Thyroid gland (tissue), 4 donors: Measurements from ENCODE around the gene MAGI2. TPM values are rescaled to one million over a fixed set of nuclear protein-coding genes. Genes with fewer than 3 reads are reported as not detected.

Experiments
- DNase-seq, 2 donors: peaks; one replicate each; pipeline ENCODE4 v3.0.0-alpha.2; 2019
- H3K27ac ChIP-seq, 3 donors: fragments of 200-600 bp; sonication (generic); 1 replicate in 2 of 3; 2 replicates in 1 of 3; pipeline ENCODE4 v1.5.1; 2016 to 2019; ENCODE audit warnings: mild to moderate bottlenecking in 1 of 3, moderate library complexity in 1 of 3
- H3K27me3 ChIP-seq: fragments of 200-600 bp; sonication (generic); one replicate; pipeline ENCODE4 v1.5.1; 2019
- H3K36me3 ChIP-seq, 2 donors: fragments of 200-600 bp; sonication (generic); one replicate each; pipeline ENCODE4 v1.5.1; 2016 to 2019
- H3K4me1 ChIP-seq, 2 donors: fragments of 200-600 bp; sonication (generic); one replicate each; pipeline ENCODE4 v1.5.1; 2017 to 2019
- H3K4me3 ChIP-seq, 3 donors: fragments of 200-600 bp; sonication (generic); replicated peaks in 1 of 3; 1 replicate in 2 of 3; 2 replicates in 1 of 3; pipeline ENCODE4 v1.5.1; 2016; ENCODE audit warnings: mild to moderate bottlenecking in 1 of 3
- H3K9me3 ChIP-seq: fragments of 200-600 bp; sonication (generic); one replicate; pipeline ENCODE4 v1.5.1; 2017
- POLR2A ChIP-seq, 2 donors: fragments of 450-650 bp; IDR thresholded peaks; one replicate each; pipeline ENCODE4 v1.6.1; 2017; ENCODE audit warnings: antibody characterized with exemption in 2 of 2, mild to moderate bottlenecking in 2 of 2, moderate library complexity in 1 of 2
- WGBS, 2 donors: methylation state at CpG; one replicate each; pipeline ENCODE4 v1.1.5; 2017; 5-methylcytosine and 5-hydroxymethylcytosine counted together
- intact Hi-C: fragments of 100-400 bp; cut with DNase I; formaldehyde crosslinking; loops from one replicate; pipeline ENCODE4 v1.15.1; 2023
- total RNA-seq, 4 donors: library from RNA; depleted of rRNA; stranded (reverse); fragments of >200 nt; gene quantifications; one replicate each; pipeline ENCODE4 v1.2.3, GENCODE V29; 2016
- TF ChIP-seq, protein P1 (sequence below), 6 experiments: fragments of 200-600 bp in 3 of 6; fragments of 450-650 bp in 3 of 6; sonication (generic) in 3 of 6; IDR thresholded peaks; one replicate each; pipeline ENCODE4 v1.5.1; 2016 to 2019; ENCODE audit warnings: antibody characterized with exemption in 6 of 6, mild to moderate bottlenecking in 2 of 6, inconsistent platforms in 1 of 6, moderate library complexity in 1 of 6

The MAGI2 gene
- total RNA-seq, 4 donors from 2014 or later = 20.7 to 31.1 (median 26.0) TPM

DNA sequence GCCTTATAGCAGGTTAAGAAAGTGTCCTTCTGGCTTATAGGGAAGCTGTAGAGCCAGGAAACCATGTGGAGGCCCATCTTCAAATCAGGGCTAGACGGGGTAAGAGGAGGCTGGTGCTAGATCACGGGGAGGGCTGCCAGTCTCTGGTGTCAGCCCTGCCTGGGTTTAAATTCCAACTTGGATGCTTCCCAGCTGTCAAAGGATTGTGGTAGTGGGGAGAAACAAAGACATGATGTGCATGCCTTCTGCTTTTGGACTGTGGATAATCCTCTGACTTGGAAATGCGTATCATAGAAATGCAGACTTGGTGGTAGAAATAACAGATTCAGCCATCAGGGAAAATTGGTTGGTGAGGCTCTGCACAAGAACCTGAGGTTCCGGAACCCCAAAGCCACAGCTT is 1329.3 kb downstream of the MAGI2 start:
- no peak for TF ChIP-seq POLR2A (IDR thresholded peaks at IDR 0.05)
- TF ChIP-seq, protein P1, sequence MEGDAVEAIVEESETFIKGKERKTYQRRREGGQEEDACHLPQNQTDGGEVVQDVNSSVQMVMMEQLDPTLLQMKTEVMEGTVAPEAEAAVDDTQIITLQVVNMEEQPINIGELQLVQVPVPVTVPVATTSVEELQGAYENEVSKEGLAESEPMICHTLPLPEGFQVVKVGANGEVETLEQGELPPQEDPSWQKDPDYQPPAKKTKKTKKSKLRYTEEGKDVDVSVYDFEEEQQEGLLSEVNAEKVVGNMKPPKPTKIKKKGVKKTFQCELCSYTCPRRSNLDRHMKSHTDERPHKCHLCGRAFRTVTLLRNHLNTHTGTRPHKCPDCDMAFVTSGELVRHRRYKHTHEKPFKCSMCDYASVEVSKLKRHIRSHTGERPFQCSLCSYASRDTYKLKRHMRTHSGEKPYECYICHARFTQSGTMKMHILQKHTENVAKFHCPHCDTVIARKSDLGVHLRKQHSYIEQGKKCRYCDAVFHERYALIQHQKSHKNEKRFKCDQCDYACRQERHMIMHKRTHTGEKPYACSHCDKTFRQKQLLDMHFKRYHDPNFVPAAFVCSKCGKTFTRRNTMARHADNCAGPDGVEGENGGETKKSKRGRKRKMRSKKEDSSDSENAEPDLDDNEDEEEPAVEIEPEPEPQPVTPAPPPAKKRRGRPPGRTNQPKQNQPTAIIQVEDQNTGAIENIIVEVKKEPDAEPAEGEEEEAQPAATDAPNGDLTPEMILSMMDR (IDR thresholded peaks at IDR 0.05) = no peak
- Histone ChIP-seq H3K9me3 (no peaks in the 10 kb centered on the region), H3K4me1 (no peaks in the 10 kb centered on the region), H3K27ac (no peak overlapping the region), H3K36me3 (no peaks in the 10 kb centered on the region), H3K27me3 (no peaks in the 10 kb centered on the region), H3K4me3 (no peak overlapping the region)
- WGBS, 2 donors = 87 to 91% methylated on average over 4 of the region's 4 CpGs
- DNase-seq = no peak
- intact Hi-C loops = no loop called here

GRCh38 chr7:78121888-78122287 is 1331.6 kb downstream of the MAGI2 start:
- no peak for TF ChIP-seq POLR2A (IDR thresholded peaks at IDR 0.05)
- TF ChIP-seq, protein P1 (IDR thresholded peaks at IDR 0.05) = no peak
- DNase-seq = no peak
- Histone ChIP-seq H3K9me3 (no peaks in the 10 kb centered on the region), H3K4me1 (no peaks in the 10 kb centered on the region), H3K27ac (no peak overlapping the region), H3K27me3 (no peaks in the 10 kb centered on the region), H3K4me3 (no peak overlapping the region), H3K36me3 (no peaks in the 10 kb centered on the region)
- intact Hi-C loops = no loop called here
- WGBS, 2 donors = 59 to 75% methylated on average over 1 of the region's 1 CpG

DNA sequence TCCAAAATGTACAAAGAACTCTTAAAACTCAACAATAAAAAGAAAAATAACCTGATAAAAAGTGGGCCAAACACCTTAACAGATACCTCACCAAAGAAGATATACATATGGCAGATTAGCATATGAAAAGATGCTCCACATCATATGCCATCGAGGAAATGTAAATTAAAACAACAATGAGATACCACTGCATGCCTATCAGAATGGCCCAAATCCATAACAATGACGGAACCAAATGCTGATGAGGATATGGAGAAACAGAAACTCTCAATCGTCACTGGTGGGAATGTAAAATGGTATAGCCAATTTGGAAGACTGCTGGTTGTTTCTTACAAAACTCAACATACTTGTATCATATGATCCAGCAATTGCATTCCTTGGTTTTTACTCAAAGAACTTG is 1335.0 kb downstream of the MAGI2 start:
- TF ChIP-seq POLR2A (IDR thresholded peaks at IDR 0.05) = no peak
- TF ChIP-seq, protein P1 (IDR thresholded peaks at IDR 0.05) = no peak
- H3K4me3 ChIP-seq = no peak overlapping the region
- no peak overlapping the region for H3K27ac ChIP-seq
- no peaks in the 10 kb centered on the region for H3K9me3 ChIP-seq
- no peak for DNase-seq
- 61 to 63% methylated on average over 3 of the region's 3 CpGs for WGBS, 2 donors
- H3K36me3 ChIP-seq = no peaks in the 10 kb centered on the region
- intact Hi-C loops = no loop called here
- no peaks in the 10 kb centered on the region for H3K4me1 ChIP-seq
- H3K27me3 ChIP-seq = no peaks in the 10 kb centered on the region

DNA sequence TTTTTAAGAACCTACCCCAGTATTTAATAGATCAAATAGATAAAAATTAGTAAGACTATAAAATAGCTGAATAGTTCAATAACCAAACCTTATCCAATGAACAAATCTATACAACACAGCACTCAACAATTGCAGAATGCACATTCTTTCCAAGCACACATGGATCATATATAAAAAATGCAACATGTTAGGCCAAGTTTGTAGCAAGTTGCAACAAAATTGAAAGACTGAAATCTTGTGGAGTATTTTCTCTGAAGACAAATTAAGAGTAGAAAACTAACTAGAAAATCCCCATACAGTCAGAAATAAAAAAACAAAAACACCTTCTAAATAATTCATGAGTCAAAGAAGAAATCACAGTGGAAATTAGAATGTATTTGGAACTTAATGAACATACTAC is 1337.6 kb downstream of the MAGI2 start:
- Histone ChIP-seq H3K4me1 (no peaks in the 10 kb centered on the region), H3K27me3 (no peaks in the 10 kb centered on the region), H3K36me3 (no peaks in the 10 kb centered on the region), H3K9me3 (no peaks in the 10 kb centered on the region), H3K27ac (no peak overlapping the region), H3K4me3 (no peak overlapping the region)
- no peak for DNase-seq
- TF ChIP-seq POLR2A (IDR thresholded peaks at IDR 0.05) = no peak
- TF ChIP-seq, protein P1 (IDR thresholded peaks at IDR 0.05) = no peak
- intact Hi-C loops = no loop called here

DNA sequence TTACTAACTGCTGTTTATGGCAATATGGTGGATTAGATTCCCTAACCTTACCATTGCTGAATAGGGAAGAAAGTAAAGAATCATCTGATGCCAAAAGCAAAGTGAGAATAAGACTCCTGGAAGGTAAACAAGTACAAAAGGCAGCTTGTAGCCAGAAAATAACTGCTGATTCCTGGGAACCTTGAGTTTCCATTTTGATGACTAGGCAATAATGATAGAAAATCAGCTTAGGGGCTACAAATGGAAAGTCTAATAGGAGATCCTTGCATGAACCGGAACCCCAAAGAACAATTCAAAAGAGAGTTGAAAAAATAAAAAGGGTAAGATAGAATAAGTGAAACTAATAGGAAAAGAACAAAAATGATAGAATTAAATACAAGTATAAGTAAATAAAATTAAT is 1338.5 kb downstream of the MAGI2 start:
- DNase-seq = no peak
- no peaks in the 10 kb centered on the region for H3K9me3 ChIP-seq
- 94 to 98% methylated on average over 1 of the region's 1 CpG for WGBS, 2 donors
- intact Hi-C loops = no loop called here
- no peaks in the 10 kb centered on the region for H3K36me3 ChIP-seq
- no peak overlapping the region for H3K4me3 ChIP-seq
- H3K4me1 ChIP-seq = no peaks in the 10 kb centered on the region
- H3K27ac ChIP-seq = no peak overlapping the region
- no peaks in the 10 kb centered on the region for H3K27me3 ChIP-seq
- TF ChIP-seq, protein P1 (IDR thresholded peaks at IDR 0.05) = no peak
- no peak for TF ChIP-seq POLR2A (IDR thresholded peaks at IDR 0.05)
